Measurements from ENCODE around the gene IDI1. TPM values are rescaled to one million over a fixed set of nuclear protein-coding genes. Genes with fewer than 3 reads are reported as not detected.
"Not testable (repeated sequence)": the region's sequence is repeated elsewhere in the genome, so short reads cannot be mapped to it uniquely, and the experiment has no call there.

IDI1 gene
- polyA plus RNA-seq, 1 of the 3 experiments (the other 2 are of a cell fraction) = 15.9 TPM

DNA sequence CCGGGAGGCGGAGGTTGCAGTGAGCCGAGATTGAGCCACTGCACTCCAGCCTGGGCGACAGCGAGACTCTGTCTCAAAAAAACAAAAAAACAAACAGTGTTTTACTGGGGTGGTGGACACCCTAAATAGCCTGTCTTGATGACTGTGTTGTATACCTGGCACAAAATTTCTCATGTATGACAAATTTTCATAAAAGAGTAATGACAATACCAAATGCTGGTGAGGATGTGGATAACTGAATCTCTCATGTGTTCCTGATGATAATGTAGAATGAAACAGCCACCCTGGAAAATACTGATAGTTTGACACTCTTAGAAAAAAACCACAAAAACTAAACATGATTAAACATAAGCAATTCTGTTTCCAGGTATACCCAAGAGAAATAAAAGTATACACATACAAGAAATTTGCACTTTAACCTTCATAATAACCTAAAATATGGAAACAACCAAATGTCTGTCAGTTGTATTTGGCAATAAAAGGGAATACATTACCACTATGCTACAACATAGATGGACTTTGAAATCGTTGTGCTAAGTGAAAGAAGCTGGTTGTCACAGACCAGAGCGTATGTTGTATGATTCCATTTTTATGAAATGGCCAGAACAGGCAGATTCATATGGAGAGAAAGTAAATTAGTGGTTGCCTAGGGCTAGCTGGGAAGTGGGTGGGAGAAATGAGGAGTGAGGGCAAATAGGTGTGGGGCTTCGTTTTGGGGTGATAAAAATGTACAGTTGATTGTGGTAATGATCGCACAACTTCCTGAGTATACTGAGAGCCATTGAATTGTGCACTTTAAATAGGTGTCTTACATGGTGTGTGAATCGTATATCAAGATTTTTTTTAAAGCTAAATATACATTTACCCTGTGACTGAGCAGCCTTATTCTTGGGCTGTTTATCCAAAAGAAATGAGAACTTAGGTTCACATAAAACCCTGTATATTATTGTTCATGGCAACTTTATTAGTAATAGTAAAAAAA lies 19.8 kb upstream of the IDI1 start:
- Histone ChIP-seq H3K4me3 (ENCODE audit: low read depth in 2 of 2, low read length in 1 of 2) (no peak overlapping the region), H3K27me3 (ENCODE audit: insufficient read depth) (no peaks in the 10 kb centered on the region), H3K36me3 (replicated peaks in 1 of 2; ENCODE audit: control insufficient read depth in 1 of 2, insufficient read depth in 2 of 2, low read length in 1 of 2) (peaks cover 12 to 20% of the 10 kb centered on the region in 2 experiments), H3K4me1 (ENCODE audit: control insufficient read depth in 1 of 2, insufficient read depth in 2 of 2, low read depth in 1 of 2, low read length in 1 of 2) (no peaks in the 10 kb centered on the region), H3K9me3 (no peaks in the 10 kb centered on the region), H4K20me1 (ENCODE audit: insufficient read depth) (peaks cover 4% of the 10 kb centered on the region; the same call in 1 of the 2 replicates), H3F3A (replicated peaks; ENCODE audit: insufficient read depth) (peaks cover 4% of the 10 kb centered on the region), H3K9ac (no peak overlapping the region), H2AFZ (ENCODE audit: low read depth) (no peak overlapping the region), H3K9me2 (no peaks in the 10 kb centered on the region), H3K79me2 (ENCODE audit: insufficient read depth) (peaks cover 46% of the 10 kb centered on the region), H3K27ac (ENCODE audit: low read depth in 2 of 2, low read length in 1 of 2) (no peak overlapping the region), H3K4me2 (no peak overlapping the region)
- ChIA-PET POLR2A (no interaction called here), CTCF (interaction anchor here (0.9 kb wide), 1 partner anchor 300 kb away, joined by 3 read pairs; no protein-coding TSS in a partner anchor)
- TF ChIP-seq FOSL2 (IDR thresholded peaks at IDR 0.05; ENCODE audit: borderline replicate concordance, low read depth) (no peak), RXRA (IDR thresholded peaks at IDR 0.05; ENCODE audit: borderline replicate concordance, low read depth) (no peak), GABPA (IDR thresholded peaks at IDR 0.05; ENCODE audit: low read depth) (no peak), MEF2A (IDR thresholded peaks at IDR 0.05; ENCODE audit: borderline replicate concordance, low read depth) (no peak), FOXM1 (IDR thresholded peaks at IDR 0.05; ENCODE audit: low read depth) (no peak), SMC3 (IDR thresholded peaks at IDR 0.05; ENCODE audit: low read depth, low read length) (no peak), EP300 (IDR thresholded peaks at IDR 0.05; ENCODE audit: borderline replicate concordance in 1 of 2, low read depth in 1 of 2, low read length in 1 of 2) (no peak), TAF1 (IDR thresholded peaks at IDR 0.05; ENCODE audit: borderline replicate concordance, low read depth, low read length) (no peak), YY1 (IDR thresholded peaks at IDR 0.05; ENCODE audit: low read depth) (no peak), RAD21 (IDR thresholded peaks at IDR 0.05; ENCODE audit: low read length) (no peak)
- TF ChIP-seq, protein P1, sequence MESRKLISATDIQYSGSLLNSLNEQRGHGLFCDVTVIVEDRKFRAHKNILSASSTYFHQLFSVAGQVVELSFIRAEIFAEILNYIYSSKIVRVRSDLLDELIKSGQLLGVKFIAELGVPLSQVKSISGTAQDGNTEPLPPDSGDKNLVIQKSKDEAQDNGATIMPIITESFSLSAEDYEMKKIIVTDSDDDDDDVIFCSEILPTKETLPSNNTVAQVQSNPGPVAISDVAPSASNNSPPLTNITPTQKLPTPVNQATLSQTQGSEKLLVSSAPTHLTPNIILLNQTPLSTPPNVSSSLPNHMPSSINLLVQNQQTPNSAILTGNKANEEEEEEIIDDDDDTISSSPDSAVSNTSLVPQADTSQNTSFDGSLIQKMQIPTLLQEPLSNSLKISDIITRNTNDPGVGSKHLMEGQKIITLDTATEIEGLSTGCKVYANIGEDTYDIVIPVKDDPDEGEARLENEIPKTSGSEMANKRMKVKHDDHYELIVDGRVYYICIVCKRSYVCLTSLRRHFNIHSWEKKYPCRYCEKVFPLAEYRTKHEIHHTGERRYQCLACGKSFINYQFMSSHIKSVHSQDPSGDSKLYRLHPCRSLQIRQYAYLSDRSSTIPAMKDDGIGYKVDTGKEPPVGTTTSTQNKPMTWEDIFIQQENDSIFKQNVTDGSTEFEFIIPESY (IDR thresholded peaks at IDR 0.05; ENCODE audit: borderline replicate concordance, low read depth) = no peak
- TF ChIP-seq, protein P2, sequence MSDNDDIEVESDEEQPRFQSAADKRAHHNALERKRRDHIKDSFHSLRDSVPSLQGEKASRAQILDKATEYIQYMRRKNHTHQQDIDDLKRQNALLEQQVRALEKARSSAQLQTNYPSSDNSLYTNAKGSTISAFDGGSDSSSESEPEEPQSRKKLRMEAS (IDR thresholded peaks at IDR 0.05; ENCODE audit: low read depth) = no peak
- TF ChIP-seq, protein P3, sequence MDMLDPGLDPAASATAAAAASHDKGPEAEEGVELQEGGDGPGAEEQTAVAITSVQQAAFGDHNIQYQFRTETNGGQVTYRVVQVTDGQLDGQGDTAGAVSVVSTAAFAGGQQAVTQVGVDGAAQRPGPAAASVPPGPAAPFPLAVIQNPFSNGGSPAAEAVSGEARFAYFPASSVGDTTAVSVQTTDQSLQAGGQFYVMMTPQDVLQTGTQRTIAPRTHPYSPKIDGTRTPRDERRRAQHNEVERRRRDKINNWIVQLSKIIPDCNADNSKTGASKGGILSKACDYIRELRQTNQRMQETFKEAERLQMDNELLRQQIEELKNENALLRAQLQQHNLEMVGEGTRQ (IDR thresholded peaks at IDR 0.05; ENCODE audit: borderline replicate concordance, low read depth, low read length) = no peak
- no peak for DNase-seq
- 83% methylated on average over 10 of the region's 10 CpGs for WGBS (ENCODE audit: low lambda C conversion rate)

DNA sequence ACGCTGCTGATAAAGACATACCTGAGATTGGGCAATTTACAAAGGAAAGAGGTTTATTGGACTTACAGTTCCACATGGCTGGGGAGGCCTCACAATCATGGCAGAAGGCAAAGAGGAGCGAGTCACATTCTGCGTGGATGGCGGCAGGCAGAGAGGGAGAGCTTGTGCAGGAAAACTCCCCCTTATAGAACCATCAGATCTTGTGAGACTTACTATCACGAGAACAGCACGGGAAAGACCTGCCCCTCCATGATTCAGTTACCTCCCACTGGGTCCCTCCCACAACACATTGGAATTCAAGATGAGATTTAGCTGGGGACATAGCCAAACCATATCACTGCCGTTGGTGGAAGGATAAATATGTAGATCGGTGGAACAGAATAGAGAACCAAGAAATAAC lies 17.8 kb upstream of the IDI1 start:
- H3K9me2 ChIP-seq; H3K4me3 ChIP-seq (ENCODE audit: low read depth in 2 of 2, low read length in 1 of 2); H3K27me3 ChIP-seq (ENCODE audit: insufficient read depth); H2AFZ ChIP-seq (ENCODE audit: low read depth); H3K27ac ChIP-seq (ENCODE audit: low read depth in 2 of 2, low read length in 1 of 2); H4K20me1 ChIP-seq (ENCODE audit: insufficient read depth); DNase-seq; H3K9me3 ChIP-seq; H3F3A ChIP-seq (replicated peaks; ENCODE audit: insufficient read depth); POLR2A ChIA-PET; H3K4me1 ChIP-seq (ENCODE audit: control insufficient read depth in 1 of 2, insufficient read depth in 2 of 2, low read depth in 1 of 2, low read length in 1 of 2); H3K9ac ChIP-seq; H3K4me2 ChIP-seq; H3K36me3 ChIP-seq (replicated peaks in 1 of 2; ENCODE audit: control insufficient read depth in 1 of 2, insufficient read depth in 2 of 2, low read length in 1 of 2): not testable (repeated sequence)
- 98% methylated on average over 8 of the region's 8 CpGs for WGBS (ENCODE audit: low lambda C conversion rate)
- CTCF ChIA-PET = interaction anchor here (1.2 kb wide), 1 partner anchor 44 kb away, joined by 3 read pairs; no protein-coding TSS in a partner anchor
- H3K79me2 ChIP-seq (ENCODE audit: insufficient read depth) = peaks cover 60% of the 10 kb centered on the region
